WTC11 (cell line): ENCODE data around the gene MPZ. TPM values are rescaled to one million over a fixed set of nuclear protein-coding genes. Genes with fewer than 3 reads are reported as not detected.

ENCODE experiments used
- ATAC-seq: fragments of 200-7000 bp; cut with Tn5 transposase; 2 replicates; pipeline ENCODE4 v1.10.0; 2021; ENCODE audit warnings: mild to moderate bottlenecking, moderate library complexity
- CTCF ChIA-PET: fragments of 300-600 bp; sonication (Branson Sonifier 250); formaldehyde crosslinking; loops from one replicate; lab custom pipeline; 2021; ENCODE audit warnings: antibody characterized with exemption; lab: Charles Lee
- POLR2A ChIA-PET: fragments of 350-600 bp; sonication (Branson Sonifier 250); formaldehyde crosslinking; loops from one replicate; lab custom pipeline; 2021; ENCODE audit warnings: antibody characterized with exemption; lab: Charles Lee
- DNase-seq: peaks from one replicate; pipeline ENCODE4 v3.0.0; 2021; ENCODE audit warnings: low spot score
- H3K27ac Mint-ChIP-seq: 2 replicates; pipeline ENCODE4 v1.8.0; 2021; ENCODE audit warnings: mixed read lengths
- H3K27me3 Mint-ChIP-seq: 2 replicates; pipeline ENCODE4 v1.8.0; 2021; ENCODE audit warnings: low read depth, mild to moderate bottlenecking, moderate library complexity, mixed read lengths
- H3K36me3 Mint-ChIP-seq: 2 replicates; pipeline ENCODE4 v1.8.0; 2021; ENCODE audit warnings: mixed read lengths
- H3K4me1 Mint-ChIP-seq: 2 replicates; pipeline ENCODE4 v1.8.0; 2022; ENCODE audit warnings: mixed read lengths
- H3K4me3 Mint-ChIP-seq: 2 replicates; pipeline ENCODE4 v1.8.0; 2021; ENCODE audit warnings: mild to moderate bottlenecking, moderate library complexity, mixed read lengths
- H3K9me3 Mint-ChIP-seq: 2 replicates; pipeline ENCODE4 v1.8.0; 2021; ENCODE audit warnings: mixed read lengths
- ATF6 ChIP-seq: sonication (generic); formaldehyde crosslinking; IDR thresholded peaks from 2 replicates; pipeline ENCODE4 v1.8.1; 2023; ENCODE audit warnings: mild to moderate bottlenecking, missing genetic modification reagents
- FOXP1 ChIP-seq: sonication (generic); formaldehyde crosslinking; IDR thresholded peaks from 2 replicates; pipeline ENCODE4 v1.8.0; 2022; ENCODE audit warnings: missing genetic modification reagents, mild to moderate bottlenecking, moderate library complexity, borderline replicate concordance
- GABPB1 ChIP-seq: sonication (generic); formaldehyde crosslinking; IDR thresholded peaks from 2 replicates; pipeline ENCODE4 v1.8.1; 2023; ENCODE audit warnings: mild to moderate bottlenecking, missing genetic modification reagents
- KAT7 ChIP-seq: sonication (generic); formaldehyde crosslinking; IDR thresholded peaks from 2 replicates; pipeline ENCODE4 v1.8.1; 2023; ENCODE audit warnings: missing genetic modification reagents, mild to moderate bottlenecking, borderline replicate concordance
- MYBL2 ChIP-seq: sonication (generic); formaldehyde crosslinking; IDR thresholded peaks from 2 replicates; pipeline ENCODE4 v1.8.1; 2023; ENCODE audit warnings: mild to moderate bottlenecking, moderate library complexity, missing genetic modification reagents
- NR1H2 ChIP-seq: sonication (generic); formaldehyde crosslinking; IDR thresholded peaks from 2 replicates; pipeline ENCODE4 v1.9.0; 2021; ENCODE audit warnings: mild to moderate bottlenecking, moderate library complexity, missing genetic modification reagents
- NR2C2 ChIP-seq: sonication (generic); formaldehyde crosslinking; IDR thresholded peaks from 2 replicates; pipeline ENCODE4 v1.8.0; 2022; ENCODE audit warnings: mild to moderate bottlenecking, missing genetic modification reagents
- SMAD3 ChIP-seq: sonication (generic); formaldehyde crosslinking; IDR thresholded peaks from 2 replicates; pipeline ENCODE4 v1.8.0; 2022; ENCODE audit warnings: missing genetic modification reagents, mild to moderate bottlenecking, borderline replicate concordance
- TCF7 ChIP-seq: sonication (generic); formaldehyde crosslinking; IDR thresholded peaks from 2 replicates; pipeline ENCODE4 v1.8.0; 2022; ENCODE audit warnings: mild to moderate bottlenecking, low read depth, missing genetic modification reagents, moderate library complexity
- ZNF219 ChIP-seq: sonication (generic); formaldehyde crosslinking; IDR thresholded peaks from 2 replicates; pipeline ENCODE4 v1.8.0; 2023; ENCODE audit warnings: missing genetic modification reagents, mild to moderate bottlenecking, borderline replicate concordance
- ZNF263 ChIP-seq: sonication (generic); formaldehyde crosslinking; IDR thresholded peaks from 2 replicates; pipeline ENCODE4 v1.8.1; 2022; ENCODE audit warnings: low read depth, mild to moderate bottlenecking, moderate library complexity, missing genetic modification reagents
- total RNA-seq: library from RNA; stranded (reverse); gene quantifications from 3 replicates; pipeline ENCODE4 v1.2.3, GENCODE V29; 2021
- TF ChIP-seq, protein P1 (sequence below): sonication (generic); formaldehyde crosslinking; IDR thresholded peaks from 2 replicates; pipeline ENCODE4 v1.8.1; 2022; ENCODE audit warnings: low read depth, missing genetic modification reagents, borderline replicate concordance
- TF ChIP-seq, protein P2 (sequence below): sonication (generic); formaldehyde crosslinking; IDR thresholded peaks from 2 replicates; pipeline ENCODE4 v1.8.1; 2022; ENCODE audit warnings: low read depth, mild to moderate bottlenecking, moderate library complexity, missing genetic modification reagents, borderline replicate concordance
- TF ChIP-seq, protein P3 (sequence below): sonication (generic); formaldehyde crosslinking; IDR thresholded peaks from 2 replicates; pipeline ENCODE4 v1.8.0; 2022; ENCODE audit warnings: missing genetic modification reagents
- TF ChIP-seq, protein P4 (sequence below): sonication (generic); formaldehyde crosslinking; IDR thresholded peaks from 2 replicates; pipeline ENCODE4 v1.8.0; 2022; ENCODE audit warnings: mild to moderate bottlenecking, missing genetic modification reagents

The MPZ gene
- total RNA-seq, 1 experiment from 2014 or later = 5.2 TPM

GRCh38 chr1:161357073-161357472, 47.3 kb upstream of the MPZ start (continued):
- TF ChIP-seq, protein P1, sequence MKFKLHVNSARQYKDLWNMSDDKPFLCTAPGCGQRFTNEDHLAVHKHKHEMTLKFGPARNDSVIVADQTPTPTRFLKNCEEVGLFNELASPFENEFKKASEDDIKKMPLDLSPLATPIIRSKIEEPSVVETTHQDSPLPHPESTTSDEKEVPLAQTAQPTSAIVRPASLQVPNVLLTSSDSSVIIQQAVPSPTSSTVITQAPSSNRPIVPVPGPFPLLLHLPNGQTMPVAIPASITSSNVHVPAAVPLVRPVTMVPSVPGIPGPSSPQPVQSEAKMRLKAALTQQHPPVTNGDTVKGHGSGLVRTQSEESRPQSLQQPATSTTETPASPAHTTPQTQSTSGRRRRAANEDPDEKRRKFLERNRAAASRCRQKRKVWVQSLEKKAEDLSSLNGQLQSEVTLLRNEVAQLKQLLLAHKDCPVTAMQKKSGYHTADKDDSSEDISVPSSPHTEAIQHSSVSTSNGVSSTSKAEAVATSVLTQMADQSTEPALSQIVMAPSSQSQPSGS = no peak
- TF ChIP-seq FOXP1 (CRISPR knock-in tag) (no peak), TCF7 (CRISPR knock-in tag) (no peak)

- no peak for DNase-seq
- Mint-ChIP-seq H3K9me3 (no peaks in the 10 kb centered on the region), H3K36me3 (peaks cover 20% of the 10 kb centered on the region), H3K27ac (peak overlapping the region; percentile 29; the same call in 1 of the 2 replicates), H3K4me1 (no peaks in the 10 kb centered on the region), H3K27me3 (no peaks in the 10 kb centered on the region), H3K4me3 (no peak overlapping the region)
- TF ChIP-seq MYBL2 (CRISPR knock-in tag) = no peak
- no peak for TF ChIP-seq NR2C2
- TF ChIP-seq, protein P2, sequence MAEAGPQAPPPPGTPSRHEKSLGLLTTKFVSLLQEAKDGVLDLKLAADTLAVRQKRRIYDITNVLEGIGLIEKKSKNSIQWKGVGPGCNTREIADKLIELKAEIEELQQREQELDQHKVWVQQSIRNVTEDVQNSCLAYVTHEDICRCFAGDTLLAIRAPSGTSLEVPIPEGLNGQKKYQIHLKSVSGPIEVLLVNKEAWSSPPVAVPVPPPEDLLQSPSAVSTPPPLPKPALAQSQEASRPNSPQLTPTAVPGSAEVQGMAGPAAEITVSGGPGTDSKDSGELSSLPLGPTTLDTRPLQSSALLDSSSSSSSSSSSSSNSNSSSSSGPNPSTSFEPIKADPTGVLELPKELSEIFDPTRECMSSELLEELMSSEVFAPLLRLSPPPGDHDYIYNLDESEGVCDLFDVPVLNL (CRISPR knock-in tag) = no peak
- TF ChIP-seq, protein P3, sequence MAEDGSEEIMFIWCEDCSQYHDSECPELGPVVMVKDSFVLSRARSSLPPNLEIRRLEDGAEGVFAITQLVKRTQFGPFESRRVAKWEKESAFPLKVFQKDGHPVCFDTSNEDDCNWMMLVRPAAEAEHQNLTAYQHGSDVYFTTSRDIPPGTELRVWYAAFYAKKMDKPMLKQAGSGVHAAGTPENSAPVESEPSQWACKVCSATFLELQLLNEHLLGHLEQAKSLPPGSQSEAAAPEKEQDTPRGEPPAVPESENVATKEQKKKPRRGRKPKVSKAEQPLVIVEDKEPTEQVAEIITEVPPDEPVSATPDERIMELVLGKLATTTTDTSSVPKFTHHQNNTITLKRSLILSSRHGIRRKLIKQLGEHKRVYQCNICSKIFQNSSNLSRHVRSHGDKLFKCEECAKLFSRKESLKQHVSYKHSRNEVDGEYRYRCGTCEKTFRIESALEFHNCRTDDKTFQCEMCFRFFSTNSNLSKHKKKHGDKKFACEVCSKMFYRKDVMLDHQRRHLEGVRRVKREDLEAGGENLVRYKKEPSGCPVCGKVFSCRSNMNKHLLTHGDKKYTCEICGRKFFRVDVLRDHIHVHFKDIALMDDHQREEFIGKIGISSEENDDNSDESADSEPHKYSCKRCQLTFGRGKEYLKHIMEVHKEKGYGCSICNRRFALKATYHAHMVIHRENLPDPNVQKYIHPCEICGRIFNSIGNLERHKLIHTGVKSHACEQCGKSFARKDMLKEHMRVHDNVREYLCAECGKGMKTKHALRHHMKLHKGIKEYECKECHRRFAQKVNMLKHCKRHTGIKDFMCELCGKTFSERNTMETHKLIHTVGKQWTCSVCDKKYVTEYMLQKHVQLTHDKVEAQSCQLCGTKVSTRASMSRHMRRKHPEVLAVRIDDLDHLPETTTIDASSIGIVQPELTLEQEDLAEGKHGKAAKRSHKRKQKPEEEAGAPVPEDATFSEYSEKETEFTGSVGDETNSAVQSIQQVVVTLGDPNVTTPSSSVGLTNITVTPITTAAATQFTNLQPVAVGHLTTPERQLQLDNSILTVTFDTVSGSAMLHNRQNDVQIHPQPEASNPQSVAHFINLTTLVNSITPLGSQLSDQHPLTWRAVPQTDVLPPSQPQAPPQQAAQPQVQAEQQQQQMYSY (CRISPR knock-in tag) = no peak
- TF ChIP-seq ZNF263 (CRISPR knock-in tag) = no peak
- no peak for TF ChIP-seq SMAD3
- TF ChIP-seq GABPB1 (CRISPR knock-in tag) = no peak
- TF ChIP-seq, protein P1 = no peak
- no peak for TF ChIP-seq NR1H2 (CRISPR knock-in tag)
- TF ChIP-seq ZNF219 = no peak
- no peak for TF ChIP-seq KAT7 (CRISPR knock-in tag)
- no peak for TF ChIP-seq ATF6
- TF ChIP-seq, protein P4, sequence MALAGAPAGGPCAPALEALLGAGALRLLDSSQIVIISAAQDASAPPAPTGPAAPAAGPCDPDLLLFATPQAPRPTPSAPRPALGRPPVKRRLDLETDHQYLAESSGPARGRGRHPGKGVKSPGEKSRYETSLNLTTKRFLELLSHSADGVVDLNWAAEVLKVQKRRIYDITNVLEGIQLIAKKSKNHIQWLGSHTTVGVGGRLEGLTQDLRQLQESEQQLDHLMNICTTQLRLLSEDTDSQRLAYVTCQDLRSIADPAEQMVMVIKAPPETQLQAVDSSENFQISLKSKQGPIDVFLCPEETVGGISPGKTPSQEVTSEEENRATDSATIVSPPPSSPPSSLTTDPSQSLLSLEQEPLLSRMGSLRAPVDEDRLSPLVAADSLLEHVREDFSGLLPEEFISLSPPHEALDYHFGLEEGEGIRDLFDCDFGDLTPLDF (CRISPR knock-in tag) = no peak
- ChIA-PET CTCF (no interaction called here), POLR2A (interaction anchor here (0.6 kb wide), 1 partner anchor 51 kb away, joined by 6 read pairs; no protein-coding TSS in a partner anchor)
- no peak for ATAC-seq
Observed at GRCh38 chr1:161351482-161351881, 41.7 kb upstream of the MPZ start.
